HK-2 (cell line): ENCODE measurements around the gene ATOH1.

ENCODE experiments used
- DNase-seq: peaks from one replicate; pipeline ENCODE4 v3.0.0-alpha.2; 2018; ENCODE audit not compliant: unreplicated experiment

The ATOH1 gene, protein sequence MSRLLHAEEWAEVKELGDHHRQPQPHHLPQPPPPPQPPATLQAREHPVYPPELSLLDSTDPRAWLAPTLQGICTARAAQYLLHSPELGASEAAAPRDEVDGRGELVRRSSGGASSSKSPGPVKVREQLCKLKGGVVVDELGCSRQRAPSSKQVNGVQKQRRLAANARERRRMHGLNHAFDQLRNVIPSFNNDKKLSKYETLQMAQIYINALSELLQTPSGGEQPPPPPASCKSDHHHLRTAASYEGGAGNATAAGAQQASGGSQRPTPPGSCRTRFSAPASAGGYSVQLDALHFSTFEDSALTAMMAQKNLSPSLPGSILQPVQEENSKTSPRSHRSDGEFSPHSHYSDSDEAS

DNA sequence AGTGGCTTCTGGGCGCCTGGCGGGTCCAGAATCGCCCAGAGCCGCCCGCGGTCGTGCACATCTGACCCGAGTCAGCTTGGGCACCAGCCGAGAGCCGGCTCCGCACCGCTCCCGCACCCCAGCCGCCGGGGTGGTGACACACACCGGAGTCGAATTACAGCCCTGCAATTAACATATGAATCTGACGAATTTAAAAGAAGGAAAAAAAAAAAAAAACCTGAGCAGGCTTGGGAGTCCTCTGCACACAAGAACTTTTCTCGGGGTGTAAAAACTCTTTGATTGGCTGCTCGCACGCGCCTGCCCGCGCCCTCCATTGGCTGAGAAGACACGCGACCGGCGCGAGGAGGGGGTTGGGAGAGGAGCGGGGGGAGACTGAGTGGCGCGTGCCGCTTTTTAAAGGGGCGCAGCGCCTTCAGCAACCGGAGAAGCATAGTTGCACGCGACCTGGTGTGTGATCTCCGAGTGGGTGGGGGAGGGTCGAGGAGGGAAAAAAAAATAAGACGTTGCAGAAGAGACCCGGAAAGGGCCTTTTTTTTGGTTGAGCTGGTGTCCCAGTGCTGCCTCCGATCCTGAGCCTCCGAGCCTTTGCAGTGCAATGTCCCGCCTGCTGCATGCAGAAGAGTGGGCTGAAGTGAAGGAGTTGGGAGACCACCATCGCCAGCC is at the start of gene ATOH1:
TSS of gene ATOH1 (plus strand) at position 422 of the 663 bp plus-strand sequence. CDS start at position 596, 174 bp downstream.
- DNase-seq, result peak; percentile 26

GRCh38 chr4:93779228-93779627 is 49.3 kb upstream of the ATOH1 start:
- DNase-seq, result no peak

DNA sequence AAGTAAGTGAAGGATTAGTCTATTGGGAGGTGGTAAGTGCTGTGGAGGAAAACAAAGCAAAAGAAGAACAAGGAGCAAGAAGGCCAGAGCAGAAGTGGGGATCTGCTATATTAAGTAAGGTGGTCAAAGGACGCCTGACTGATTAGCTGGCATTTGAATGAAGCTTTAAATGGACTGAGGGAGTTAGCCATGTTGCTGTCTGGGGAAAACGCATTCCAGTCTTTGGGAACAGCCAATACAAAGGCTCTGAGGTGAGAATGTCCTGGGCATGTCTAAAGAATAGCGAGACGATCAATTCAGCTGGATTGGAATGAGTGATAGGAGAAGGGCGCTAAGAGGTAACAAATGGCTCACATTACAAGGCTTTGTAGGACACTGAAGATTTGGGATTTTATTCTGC is 48.5 kb upstream of the ATOH1 start:
- no peak for DNase-seq

DNA sequence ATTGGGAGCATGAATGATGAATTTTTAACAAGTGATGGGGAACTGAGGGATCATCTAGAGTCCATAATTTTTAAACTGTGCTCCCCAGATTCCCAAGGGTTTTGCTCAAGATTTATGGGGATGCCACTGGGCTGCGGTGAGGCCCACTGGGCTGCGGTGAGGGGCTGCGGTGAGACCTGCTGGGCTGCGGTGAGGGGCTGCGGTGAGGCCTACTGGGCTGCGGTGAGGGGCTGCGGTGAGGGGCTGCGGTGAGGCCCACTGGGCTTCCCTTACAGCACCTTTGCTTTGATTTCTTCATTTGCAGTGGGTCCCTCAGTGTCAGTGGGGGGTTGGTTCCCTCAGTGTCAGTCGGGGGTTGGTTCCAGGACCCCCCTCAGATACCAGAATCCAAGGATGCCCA is 47.4 kb upstream of the ATOH1 start:
- DNase-seq, result no peak

DNA sequence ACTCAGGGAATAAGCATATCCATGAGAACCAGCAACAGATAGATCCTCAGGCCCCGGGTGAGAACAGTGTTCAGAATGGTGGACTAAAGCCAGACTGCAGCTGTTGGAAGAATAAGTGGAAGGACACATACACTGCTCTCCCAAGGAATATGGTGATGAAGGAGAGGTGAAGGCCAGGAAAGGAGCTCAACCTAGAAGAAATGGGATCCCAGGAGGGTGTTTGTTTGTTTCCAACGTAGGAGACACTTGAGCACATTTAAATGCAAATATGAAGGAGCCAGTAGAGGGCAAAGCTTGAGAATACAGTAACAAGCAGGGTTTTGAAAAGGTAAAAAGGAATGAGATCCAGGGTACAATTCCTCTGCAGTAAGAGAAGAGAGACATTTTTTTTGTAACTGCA is 42.4 kb upstream of the ATOH1 start:
- DNase-seq, result no peak

DNA sequence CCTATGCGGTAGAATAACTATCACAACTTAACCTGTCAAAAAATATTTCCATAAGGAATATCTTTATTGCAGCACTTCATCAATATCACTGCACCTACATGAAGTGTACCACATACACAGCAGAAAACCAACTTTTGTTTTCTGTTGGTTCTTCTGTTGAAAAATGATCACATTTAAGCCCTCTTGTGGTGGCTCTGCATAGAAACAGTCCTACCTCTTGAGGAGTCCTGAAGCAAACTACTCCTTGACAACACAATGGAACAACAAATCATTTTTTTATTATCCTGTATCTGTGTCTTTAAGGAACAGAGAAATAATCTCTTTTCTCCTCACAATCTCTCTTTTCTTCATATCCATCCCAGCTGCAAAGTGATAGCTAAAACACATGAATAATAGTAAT is 39.8 kb upstream of the ATOH1 start:
- DNase-seq, result no peak

DNA sequence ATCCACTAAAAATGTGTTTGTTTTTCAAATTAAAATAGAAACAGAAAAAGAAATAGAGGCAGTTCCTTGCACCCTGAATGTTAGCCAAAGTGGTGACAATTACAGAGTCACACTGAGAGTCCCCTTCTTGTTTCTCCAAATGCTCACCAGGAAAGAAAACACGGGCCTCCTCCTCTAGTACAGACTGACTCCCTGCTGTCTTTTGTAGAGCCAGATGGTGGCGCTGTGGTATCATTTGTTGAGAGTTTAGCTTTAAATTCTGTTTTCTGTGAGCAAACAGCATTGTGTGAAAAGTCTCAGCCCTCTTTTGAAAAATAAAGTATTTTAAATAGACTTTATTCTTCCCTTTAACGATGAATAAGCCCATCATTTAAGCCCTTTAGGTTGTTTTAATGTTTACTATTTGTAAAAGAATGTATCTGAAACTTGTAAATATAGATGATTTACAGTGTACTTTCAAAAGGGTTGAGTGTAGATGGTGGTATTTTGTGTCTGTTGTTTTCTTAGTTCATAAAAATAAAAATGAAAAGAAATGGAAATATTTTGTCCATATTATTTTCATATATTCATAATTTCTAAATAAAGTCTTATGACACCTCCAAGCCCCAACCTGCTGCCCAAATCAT is 36.9 kb upstream of the ATOH1 start:
- DNase-seq, result peak; percentile 49

GRCh38 chr4:93802045-93802444 is 26.5 kb upstream of the ATOH1 start:
- no peak for DNase-seq

DNA sequence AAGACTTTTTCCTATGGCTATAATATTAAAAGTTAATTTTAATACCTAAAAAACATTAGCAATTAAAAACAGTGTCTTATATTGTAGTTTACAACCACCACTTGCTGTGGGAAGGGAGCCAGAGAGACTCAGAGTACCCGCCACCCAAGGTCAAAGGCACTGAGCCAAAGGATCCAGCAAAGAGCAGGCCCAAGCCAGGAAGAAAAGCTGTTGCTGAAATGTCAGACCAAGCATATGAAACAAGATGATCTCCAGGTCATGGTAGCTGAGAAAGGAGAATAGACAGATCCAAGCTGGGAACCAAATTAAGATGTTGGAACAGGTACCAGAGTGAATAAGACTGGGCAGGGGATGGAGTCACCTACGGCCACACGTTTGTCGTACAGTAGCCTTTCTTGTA is 18.8 kb upstream of the ATOH1 start:
- no peak for DNase-seq

DNA sequence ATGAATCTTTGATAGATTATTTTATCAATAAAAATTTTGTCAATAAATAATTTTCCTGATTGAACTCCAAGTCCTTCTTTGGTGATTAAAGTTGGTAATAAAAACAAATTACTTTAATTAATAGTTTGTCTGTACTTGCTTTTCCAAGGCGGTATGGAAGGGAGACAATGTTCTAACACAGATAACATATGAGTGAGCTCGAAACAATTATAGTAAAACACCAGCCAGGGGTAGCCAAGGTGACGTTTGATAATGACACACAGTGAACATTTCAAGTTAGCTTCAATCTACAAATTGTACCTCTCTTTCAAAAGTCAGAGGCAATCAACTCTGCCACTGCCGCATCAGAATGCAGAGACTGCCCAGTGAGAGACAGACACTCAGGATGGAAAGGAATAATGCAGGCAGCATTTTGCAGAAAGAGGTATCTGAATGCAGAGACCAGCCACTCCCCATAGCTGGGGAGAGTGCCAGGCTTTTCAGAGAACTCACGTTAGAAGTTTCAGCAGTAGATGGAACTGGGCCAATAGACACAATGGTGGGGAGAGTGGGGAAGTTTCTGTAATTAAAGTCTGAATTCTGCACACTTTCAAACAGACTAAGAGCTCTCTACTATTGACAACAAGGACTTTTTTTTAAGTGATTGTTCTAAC is 18.1 kb upstream of the ATOH1 start:
- DNase-seq, result no peak

GRCh38 chr4:93813092-93813491 is 15.5 kb upstream of the ATOH1 start:
- no peak for DNase-seq

DNA sequence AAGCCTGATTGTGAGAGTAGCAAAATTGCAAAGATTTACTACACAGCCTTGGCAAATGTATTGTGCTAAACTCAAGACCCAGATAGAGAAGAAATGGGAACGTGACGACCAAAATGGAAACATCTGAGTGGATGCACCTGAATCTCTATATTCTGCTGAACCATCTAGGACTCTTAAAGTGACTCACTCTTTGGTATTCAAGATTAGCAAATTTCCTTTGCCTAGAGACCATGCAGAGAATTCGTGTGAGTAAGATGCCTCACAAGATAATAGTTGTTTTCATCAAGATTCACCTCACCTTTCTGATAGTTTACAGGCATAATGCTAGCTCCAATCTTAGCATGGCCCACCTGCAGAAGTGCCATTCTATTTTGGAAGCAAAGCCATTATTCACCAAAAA is 14.4 kb upstream of the ATOH1 start:
- no peak for DNase-seq

GRCh38 chr4:93814722-93815121 is 13.8 kb upstream of the ATOH1 start:
- no peak for DNase-seq

- DNase-seq, result no peak
These were observed 2.9 kb upstream of the ATOH1 start for GRCh38 chr4:93825551-93826216.

GRCh38 chr4:93827272-93827947 is 1.1 kb upstream of the ATOH1 start:
- DNase-seq, result no peak

DNA sequence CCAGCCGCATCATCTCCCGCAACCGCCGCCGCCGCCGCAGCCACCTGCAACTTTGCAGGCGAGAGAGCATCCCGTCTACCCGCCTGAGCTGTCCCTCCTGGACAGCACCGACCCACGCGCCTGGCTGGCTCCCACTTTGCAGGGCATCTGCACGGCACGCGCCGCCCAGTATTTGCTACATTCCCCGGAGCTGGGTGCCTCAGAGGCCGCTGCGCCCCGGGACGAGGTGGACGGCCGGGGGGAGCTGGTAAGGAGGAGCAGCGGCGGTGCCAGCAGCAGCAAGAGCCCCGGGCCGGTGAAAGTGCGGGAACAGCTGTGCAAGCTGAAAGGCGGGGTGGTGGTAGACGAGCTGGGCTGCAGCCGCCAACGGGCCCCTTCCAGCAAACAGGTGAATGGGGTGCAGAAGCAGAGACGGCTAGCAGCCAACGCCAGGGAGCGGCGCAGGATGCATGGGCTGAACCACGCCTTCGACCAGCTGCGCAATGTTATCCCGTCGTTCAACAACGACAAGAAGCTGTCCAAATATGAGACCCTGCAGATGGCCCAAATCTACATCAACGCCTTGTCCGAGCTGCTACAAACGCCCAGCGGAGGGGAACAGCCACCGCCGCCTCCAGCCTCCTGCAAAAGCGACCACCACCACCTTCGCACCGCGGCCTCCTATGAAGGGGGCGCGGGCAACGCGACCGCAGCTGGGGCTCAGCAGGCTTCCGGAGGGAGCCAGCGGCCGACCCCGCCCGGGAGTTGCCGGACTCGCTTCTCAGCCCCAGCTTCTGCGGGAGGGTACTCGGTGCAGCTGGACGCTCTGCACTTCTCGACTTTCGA is 654 bp downstream of the ATOH1 start:
- peak; percentile 22 for DNase-seq

DNA sequence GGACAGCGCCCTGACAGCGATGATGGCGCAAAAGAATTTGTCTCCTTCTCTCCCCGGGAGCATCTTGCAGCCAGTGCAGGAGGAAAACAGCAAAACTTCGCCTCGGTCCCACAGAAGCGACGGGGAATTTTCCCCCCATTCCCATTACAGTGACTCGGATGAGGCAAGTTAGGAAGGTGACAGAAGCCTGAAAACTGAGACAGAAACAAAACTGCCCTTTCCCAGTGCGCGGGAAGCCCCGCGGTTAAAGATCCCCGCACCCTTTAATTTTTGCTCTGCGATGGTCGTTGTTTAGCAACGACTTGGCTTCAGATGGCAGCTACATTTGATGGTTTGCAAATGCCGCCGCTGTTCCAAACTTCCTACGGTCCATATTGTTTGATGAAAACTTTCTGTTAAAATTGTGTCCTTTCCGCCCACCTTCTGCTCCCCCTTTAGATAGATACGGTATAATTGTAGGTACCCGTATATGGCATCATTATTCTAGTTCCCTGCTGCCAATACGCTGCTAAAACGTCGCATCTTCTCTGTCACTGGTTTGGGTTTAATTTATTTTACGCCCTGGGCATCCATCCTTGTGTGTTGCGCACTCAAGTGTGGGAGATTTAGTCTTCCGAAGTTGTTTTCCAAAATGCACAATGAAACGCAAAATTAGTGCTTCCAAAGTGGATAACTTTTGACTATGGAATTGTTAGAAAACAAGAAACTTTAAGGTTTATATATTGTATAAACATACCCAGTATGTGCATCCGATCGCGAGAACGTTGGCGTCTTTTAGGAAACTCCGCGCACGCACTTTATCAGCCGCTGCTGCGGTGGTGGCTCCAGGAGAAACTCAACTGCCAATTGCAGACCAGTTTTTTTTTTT is 1.5 kb downstream of the ATOH1 start:
- no peak for DNase-seq

GRCh38 chr4:93831716-93832496 is 3.4 kb downstream of the ATOH1 start:
- DNase-seq, result no peak
